ENCODE data around the gene C1QTNF8.

The C1QTNF8 gene

DNA sequence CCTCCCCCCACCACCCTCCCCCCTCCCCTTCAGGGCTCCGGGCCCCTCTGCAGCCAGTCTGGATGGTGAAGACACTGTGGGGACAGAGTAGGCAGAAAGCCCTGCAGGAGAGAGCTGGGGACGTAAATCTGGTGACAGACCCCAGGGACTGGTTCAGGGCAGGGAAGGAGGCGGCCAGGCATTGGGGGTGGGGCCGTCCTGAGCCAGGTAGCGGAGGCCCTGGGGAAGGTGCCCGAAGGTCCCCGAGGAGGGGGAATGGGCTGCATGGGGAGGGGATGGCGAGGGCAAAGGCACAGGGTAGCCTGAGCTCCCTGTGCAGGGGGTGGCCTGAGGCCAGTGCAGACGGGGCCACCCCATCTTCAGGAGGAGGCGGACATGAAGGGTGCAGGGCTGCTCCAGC is 30.5 kb upstream of the C1QTNF8 start:
- no peak for DNase-seq

DNA sequence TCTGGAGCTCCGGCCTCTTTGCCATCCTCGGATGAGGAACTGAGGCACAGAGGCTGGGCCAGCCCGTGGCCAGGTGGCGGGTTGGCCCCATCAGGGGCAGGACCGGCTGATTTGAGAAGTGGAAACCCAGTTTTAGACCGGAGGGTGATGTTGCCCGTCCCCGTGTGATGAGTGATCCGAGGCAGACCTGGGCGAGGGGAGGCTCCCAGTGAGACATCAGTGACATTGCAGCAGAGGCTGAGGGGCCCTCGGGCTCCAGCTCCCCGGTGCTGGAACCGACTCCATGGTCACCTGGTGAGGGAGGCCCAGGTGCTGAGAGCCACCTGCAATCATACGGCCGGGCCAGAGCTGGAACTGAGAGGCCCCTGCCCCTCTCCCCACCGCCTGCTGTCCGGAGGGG is 30.0 kb upstream of the C1QTNF8 start:
- no peak for DNase-seq

DNA sequence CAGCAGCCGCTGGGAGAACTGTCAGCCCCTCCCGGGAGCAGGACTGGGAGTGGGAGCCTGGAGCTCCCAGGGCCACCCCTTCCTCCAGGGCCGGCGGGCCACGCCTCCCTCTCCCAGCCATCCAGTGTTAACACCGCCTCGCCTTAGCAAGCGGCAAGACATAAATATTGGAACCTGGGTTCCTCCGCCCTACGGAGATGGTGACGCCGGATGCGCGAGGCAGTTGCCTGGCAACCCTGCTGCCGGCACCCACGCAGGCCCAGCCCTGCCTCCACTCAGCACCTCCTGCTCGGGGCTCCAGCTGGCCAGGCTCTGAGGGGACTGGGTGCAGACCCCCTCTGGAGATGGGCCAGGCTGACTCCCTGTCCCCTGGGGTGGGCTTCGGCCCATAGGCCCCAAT is 29.4 kb upstream of the C1QTNF8 start:
- no peak for DNase-seq

DNA sequence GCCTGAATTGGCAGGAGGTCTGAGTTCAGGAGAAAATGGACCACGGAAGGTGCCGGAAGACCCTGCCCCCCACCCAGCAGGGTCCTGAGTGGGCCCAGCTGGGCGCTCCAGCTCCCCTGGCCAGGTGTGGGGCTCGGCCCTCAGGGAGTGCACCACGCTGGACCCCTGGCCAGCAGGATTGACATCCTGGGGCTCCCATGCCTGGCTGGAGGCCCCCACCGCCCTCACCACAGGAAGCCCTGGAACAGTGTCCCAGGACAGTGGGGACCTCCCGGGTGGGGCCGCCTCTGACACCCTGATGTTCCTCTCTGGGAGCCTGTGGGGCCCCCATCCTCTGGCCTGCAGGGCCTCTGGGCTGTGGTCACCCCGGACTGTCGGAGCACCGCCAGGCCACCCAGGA is 28.8 kb upstream of the C1QTNF8 start:
- DNase-seq, result no peak

DNA sequence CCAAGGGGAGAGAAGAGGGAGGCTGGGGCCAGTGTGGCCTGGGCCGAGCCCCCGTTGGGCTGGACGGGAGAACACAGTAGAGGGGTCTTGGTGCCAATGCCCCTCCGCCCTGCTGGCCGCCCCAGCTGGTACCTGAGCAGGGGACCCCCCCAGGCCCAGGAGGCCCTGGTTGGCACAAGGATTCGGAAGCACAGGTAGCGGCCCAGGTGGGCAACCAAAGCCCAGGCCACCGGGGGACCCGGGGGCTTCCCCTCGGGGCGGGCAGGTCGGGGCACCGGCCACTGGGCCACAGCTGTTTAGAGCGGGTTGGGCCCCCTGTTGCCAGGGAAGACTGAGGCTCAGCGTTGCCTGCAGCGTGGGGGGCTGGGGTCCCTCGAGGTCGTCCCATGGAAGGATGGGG is 28.2 kb upstream of the C1QTNF8 start:
- DNase-seq, result no peak

DNA sequence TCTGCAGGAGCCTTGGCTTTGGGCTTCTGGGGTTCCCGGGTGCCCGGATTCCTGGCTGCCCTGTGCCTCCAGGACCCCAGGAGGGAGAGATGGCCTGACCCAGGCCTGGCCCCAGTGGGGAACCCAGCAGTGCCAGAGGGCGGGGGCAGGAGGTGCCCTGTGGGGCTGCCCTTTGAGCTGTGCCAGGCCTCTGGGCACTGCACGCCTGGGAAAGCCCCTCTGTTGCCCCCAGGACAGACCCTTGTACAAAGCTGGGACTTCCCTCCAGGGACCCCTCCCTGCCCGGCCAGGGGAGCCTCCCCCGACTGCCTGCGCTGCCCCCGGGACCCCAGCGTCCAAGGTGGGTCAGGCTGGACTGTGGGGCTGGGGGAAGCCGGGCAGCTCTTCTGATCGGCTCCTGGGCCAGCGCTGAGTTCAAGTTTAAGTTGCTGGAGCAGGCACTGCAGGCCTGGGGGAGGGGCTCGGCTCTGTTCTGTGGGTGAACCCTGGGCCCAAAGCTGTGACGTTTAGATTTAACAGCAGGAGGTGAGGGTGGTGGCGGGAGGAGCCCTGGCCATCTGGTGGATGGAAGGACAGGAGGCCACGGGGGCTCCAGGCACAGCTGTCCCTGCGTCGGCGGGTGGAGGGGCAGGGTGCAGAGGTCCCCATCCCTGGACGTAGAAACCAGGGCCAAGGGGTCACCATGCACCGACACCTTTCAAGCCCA is 27.6 kb upstream of the C1QTNF8 start:
- no peak for DNase-seq

DNA sequence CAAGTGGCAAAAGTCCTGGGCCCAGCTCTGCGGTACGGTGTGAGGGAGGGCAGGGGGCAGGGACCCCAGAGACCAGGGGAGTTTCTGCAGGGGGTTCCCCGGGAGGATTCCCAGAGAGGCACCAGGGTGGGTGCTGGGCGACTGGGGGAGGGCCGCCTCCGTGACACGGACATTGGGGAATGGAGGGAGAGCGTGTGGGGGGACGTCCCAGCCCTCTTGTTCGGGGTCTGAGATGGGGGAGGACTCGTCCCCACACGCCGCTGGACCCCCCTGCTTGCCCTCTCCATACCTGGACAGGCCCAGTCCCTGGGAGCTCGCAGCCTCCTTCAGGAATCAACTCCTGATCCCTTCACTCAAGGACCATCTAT is 26.3 kb upstream of the C1QTNF8 start:
- no peak for DNase-seq

DNA sequence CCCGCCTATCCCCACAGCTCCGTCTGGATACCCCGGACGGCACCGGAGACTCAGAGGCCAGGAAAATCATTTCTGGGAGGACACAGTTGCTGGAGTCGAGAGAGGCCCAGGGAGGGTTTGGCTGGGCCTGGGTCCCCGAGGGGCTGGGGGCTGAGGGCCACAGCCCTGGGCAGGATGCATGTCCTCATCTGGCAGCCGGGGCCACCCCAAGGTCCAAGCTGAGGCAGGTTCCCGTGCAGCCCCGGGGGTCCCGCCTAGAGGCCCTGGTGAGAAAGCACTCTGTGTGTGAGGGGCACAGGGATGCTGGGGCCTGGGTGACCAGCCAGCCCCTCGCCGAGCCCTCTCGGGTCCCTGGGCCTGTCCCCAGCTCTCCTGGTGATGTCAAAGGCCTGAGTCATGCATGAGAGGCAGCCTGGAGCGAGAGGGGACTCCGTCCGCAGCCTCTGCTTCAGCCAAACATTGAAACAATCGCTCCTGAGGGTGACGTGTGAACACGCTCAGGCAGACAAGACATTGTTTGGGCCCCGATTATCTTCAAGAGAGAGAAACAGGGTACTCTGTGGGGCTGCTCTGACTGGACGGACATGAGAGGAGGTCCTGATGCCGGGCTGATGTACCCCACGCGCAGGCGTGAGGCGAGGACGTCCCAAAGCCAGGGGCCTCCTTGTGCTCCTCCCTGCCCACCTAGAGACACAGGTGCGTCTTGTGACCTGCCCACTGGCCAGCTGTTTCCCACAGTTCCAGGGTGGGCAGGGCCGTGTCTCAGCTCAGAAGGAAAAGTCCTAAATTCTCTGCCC is 25.8 kb upstream of the C1QTNF8 start:
- no peak for DNase-seq

DNA sequence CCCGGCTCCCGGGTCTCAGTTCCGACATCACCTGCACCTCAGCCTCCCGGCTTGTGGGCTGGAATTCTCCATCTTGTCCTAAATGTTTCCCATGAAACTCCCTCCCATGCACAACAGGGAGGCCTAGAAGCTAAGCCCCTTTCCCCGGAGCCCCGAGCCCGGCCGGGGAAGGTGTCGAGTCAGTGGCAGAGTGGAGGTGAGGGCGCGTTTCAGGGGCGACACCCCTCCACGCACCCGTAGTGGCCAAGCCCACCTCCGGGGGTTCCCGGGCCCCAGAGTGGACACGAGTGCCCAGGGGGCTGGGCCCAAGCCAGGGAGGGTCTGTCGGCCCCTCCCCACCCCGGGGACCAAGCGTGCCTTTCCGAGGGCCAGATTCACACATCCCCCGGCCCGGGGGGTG is 25.0 kb upstream of the C1QTNF8 start:
- no peak for DNase-seq

DNA sequence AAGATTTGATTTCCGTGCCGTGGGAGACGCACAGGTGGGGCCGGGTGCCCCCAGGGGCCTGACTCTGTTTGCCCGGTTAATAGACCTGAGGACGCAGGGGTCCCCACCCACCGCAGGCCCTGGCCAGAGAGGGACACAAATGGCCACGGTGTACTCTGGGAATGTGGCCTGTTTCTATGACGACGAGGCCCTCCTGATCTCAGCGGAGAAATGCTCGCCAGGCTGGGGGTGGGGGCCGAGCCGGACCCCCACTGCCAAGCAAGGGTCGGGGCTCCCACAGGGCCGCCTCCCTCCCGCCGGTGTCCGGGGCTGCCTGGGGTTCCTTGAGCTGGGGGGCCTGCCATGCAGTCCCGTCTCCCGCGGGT is 24.5 kb upstream of the C1QTNF8 start:
- DNase-seq, result no peak

DNA sequence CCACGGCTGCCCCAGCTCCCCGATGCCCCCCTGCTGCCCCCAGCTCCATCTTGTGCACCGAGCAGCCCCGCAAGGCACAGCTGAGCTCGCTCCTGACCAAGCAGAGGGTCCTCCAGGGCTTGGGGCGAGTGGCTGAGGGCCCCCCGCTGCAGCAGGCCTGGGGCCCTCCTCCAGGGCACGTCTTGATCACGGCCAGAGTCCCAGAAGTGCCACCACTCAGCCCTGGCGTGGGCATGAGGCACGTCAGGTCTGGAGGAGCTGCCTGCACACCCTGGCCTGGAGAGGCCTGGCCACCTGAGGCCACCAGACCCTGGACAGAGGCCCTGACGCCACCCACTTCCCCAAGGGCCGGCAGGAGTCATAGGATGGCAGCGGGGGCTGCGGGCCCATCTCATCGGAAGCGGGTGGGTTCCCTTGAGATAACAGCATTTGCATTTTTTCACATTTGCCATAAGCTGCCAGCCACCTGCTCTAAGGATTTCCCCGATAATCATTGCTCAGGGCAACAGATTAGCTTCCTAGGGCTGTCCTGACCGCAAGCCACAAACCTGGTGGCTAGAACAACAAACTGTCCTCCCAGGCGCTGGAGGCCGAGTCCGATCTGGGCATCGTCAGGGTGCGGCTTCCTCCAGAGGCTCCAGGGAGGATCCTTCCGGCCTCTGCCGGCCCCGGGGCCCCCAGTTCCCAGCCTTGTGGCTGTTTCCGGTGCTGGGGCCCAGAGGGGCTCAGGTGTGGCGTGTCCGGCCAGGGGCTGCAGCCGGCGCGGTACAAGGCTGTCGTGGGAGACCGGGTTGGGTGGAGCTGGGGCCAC is 23.9 kb upstream of the C1QTNF8 start:
- DNase-seq, result no peak

DNA sequence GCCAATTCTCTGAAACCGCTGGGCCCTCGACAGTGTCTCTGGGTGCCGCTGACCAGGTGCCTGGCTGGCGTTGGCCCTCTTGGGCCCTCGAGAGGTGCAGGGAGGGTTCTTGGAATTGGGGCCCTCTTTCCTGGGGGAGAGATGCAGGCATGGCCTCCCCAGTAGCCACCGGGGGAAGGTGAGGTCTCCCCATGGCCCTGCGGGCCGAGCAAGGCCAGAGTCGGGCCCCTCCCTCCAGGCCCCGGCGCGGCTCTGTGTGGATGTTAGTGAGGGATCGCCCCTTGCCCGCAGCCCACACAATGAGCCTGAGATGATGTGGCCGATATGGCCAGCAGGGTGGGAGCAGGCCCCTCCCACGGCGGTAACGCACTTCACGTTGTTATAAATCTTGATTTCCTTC is 23.1 kb upstream of the C1QTNF8 start:
- no peak for DNase-seq

DNA sequence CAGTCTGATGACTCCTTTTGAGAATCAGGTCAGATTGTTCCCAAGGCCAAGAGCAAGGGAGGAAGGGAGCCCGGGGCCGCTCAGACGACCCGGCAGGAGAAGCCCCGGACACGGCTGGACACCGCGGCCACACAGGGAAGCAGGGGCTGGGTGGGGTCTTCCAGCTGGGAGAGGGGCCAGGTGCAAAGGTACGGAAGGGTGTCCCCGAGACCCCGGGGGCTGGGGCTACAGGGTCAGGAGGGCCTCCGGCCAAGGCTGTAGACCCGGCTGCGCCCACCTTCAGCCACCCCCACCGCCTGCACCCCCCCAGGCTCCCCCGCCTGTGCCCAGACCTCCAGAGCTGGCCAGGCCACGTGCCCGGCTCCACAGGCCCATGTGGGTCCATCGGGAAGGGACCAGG is 21.9 kb upstream of the C1QTNF8 start:
- no peak for DNase-seq

DNA sequence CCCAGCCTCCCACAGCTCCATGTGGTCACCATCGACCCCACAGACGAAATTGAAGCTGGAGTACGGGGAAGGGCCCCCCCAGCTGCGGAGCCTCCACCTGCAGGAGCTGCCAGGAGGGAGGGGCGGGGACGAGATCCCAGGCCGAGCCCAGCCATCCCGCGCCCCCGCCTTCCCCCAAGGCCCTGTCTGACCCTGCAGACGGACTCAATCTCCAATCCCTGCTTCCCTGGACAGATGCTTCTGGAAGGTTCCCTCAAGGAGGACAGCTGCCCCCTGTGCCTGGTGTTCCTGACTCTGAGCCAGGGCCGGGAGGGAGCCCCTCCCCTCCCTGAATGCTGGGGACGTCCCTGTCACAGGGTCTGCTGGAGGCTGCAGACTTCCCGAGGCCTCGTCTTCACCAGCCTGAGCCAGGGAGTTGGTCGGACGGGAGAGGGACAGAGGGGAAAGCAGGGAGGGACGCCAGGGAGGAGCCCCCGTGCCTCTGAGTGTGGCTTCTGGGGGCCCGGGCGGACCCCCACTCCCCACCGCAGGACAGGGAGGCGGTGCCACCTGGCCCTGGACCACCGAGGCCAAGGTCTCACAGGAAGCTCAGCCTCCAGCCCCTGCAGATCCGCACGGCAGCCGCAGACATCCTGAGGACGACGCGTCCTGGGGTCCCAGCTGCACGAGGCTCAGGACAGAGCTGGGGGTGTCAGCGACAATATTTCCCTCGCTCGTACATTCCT is 21.3 kb upstream of the C1QTNF8 start:
- DNase-seq, result no peak

DNA sequence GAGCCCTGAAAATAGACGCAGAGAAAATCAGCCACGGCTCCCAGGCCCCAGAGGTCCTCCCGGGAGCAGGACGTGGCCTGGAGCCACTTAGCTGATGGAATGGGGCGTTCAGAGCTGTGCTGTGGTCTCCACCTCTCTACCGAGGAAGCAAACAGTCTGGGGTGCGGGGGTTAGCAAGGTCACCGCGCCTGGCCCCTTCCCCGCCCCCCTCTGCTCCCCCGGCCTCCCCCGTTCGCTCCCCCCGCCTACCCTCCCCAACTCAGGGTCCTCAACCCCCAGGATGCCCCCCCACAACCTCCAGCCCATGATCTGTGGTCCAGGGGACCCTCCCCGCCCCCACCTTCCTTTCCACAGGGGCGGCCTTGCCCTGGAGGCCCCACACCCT is 20.6 kb upstream of the C1QTNF8 start:
- no peak for DNase-seq

DNA sequence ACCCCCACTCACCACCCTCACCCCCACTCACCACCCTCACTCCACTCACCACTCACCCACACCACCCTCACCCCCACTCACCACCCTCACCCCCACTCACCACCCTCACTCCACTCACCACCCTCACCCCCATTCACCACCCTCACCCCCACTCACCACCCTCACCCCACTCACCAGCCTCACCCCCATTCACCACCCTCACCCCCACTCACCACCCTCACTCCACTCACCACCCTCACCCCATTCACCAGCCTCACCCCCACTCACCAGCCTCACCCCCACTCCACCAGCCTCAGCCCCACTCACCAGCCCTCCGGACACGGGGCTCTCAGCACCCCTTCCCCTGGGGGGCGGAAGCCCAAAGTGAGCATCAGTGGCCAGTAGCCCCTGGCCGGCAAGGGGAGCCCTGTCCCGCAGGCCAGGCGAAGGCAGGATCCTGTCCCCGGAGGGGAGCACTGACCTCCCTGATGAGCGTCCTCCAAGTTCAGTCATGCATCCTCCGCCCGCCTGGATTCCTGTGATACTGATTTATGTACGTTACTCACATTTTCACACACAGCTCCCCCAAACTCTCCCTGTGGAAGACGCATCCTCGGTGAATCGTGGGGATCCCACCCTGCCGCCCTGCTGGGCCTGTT is 18.0 kb upstream of the C1QTNF8 start:
- no peak for DNase-seq

DNA sequence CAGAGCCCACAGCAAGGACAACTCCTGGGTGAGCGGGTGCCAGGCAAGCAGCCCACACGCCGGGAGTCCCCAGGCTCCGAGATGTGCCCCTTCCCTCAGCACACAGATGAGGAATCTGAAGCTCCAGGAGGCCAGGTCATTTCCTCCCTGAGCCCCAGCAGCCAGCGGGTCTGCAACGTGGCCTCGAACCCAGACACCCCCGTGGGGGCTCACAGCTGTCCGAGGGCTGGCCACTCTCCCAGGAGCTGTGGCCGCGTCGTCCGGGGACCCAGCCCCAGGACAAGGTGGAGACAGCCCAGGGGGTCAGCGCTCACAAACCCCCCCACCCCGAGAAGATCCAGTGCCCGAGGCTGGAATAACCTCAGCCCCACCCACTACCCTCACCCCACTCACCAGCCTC is 17.4 kb upstream of the C1QTNF8 start:
- no peak for DNase-seq

DNA sequence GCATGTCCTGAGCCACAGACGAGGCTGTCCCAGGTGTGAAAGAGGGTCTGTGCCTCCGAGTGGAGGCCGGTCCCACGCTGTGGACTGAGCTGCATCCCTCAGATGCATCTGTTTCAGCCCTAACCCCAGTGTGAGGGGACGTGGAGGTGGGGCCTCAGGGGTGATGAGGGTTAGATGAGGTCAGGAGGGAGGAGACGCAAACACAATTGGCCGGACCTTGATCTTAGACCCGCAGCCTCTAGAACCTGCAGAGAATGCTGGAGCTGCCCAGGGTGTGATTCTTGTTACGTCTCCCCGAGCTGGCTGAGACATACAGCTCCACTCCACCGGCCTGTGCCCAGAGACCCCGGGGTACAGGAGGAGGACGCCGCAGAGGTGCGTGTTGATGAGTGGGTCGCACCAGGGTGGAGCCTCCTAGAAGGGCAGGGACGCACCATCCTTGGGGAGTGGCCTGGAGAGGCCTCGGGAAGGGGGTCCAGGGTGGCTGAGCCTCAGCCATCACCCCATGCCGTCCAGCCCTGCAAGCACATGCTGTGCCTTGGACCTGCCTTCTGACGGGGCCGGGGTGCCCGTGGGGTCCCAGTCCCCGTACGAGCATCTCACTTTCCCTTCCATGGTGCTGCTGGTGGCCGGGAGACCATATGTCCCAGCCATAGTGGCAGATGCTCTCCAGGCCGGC is 16.6 kb upstream of the C1QTNF8 start:
- no peak for DNase-seq

DNA sequence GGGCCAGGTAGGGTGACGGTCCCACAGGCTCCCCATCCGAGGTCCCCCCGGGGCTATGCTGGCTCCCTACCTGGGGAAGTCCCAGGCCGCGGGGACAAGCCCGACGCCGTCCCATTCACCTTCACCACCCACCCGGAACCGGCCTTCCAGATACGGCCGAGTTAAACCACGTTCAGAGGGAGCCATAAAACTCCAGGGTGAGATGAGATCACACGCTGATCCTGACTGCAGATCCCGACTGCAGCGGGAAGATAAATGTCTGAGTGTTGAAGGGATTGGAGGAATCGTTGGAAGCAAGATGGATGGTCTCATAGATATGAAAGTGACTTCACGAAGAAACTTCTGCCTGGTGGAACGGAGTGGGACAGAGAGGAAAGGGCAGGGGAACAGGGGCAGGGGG is 13.6 kb upstream of the C1QTNF8 start:
- no peak for DNase-seq

DNA sequence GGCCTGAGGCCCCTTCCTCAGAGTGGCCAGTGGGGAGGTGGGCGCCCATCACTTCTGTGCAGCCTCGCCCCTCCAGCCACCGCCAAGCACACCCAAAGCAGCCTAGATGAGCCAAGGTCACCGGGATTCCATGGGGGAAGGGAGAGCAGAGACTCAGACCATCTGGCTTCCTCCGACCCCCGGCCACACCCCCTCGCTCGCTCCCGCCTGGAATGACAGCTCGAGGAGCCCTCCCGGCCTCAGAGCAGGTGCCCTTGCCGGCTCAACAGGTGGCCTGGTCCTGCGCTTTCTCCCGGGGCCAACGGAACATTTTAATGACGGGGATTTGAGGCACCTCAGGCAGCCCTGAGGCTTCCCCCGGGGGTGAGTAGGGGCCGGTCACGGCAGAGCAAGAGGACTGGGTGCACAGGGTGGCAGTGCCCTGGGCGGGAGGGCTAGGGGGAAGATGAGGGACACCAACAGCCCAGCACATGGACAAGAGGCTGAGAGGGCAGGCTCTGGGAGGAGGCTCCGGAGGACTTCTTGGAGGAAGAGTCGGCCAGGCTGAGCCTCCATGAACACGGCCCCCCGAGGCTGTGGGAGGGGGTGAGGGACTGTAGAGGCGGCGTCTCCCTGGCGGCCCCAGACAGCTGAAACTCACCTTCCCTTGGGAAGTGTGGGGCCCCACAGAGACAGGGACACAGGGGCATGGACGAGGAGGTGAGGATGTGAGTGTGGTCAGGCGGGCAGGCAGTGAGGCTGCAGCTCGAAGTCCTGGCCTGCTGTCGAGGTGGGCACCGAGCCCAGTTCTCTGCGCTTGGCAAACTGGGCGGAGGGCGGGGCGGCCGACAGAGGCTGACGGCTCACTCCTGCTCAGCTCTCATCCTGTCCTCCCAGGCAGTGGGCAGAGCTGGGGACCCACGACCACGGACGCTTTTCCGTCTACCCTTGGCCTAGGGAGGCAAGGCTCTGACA is 12.5 kb upstream of the C1QTNF8 start:
- no peak for DNase-seq

DNA sequence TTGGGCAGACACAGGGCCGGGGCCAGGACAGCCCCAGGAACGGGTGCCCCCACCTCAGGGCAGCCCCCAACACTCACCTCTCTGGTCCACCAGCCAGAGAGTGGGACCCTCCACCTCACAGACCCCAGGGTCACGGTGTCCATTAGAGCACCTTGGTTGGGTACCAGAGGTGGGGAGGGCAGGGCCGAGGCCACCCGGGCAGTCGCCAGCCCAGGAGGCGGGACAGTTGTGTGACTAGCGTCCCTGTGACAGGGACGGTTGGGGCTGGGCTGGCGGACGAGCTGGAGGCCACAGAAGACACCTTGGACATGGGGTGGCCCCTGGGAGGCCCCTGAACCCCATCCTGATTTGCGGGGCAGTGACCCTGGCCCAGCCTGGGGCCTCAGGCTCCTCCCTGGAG is 11.7 kb upstream of the C1QTNF8 start:
- no peak for DNase-seq
